GM19025 (cell line): ENCODE measurements around the gene ABHD12B.
A peak's percentile ranks its signal among the peaks of the same experiment; 100 is the strongest.

Experiments used
- ATAC-seq: cut with Tn5 transposase; IDR thresholded peaks from one replicate; pipeline ENCODE4 v1.9.1; 2021; ENCODE audit warnings: mild to moderate bottlenecking, low read depth, moderate library complexity; ENCODE audit not compliant: unreplicated experiment

Gene ABHD12B

GRCh38 chr14:50871914-50872732, at the start of gene ABHD12B:
Gene ABHD12B (plus strand): TSS chr14:50872053. CDS start chr14:50872175, 122 bp downstream.
- ATAC-seq: no peak

GRCh38 chr14:50822501-50823042, 49.3 kb upstream of the ABHD12B start:
- ATAC-seq: no peak

DNA sequence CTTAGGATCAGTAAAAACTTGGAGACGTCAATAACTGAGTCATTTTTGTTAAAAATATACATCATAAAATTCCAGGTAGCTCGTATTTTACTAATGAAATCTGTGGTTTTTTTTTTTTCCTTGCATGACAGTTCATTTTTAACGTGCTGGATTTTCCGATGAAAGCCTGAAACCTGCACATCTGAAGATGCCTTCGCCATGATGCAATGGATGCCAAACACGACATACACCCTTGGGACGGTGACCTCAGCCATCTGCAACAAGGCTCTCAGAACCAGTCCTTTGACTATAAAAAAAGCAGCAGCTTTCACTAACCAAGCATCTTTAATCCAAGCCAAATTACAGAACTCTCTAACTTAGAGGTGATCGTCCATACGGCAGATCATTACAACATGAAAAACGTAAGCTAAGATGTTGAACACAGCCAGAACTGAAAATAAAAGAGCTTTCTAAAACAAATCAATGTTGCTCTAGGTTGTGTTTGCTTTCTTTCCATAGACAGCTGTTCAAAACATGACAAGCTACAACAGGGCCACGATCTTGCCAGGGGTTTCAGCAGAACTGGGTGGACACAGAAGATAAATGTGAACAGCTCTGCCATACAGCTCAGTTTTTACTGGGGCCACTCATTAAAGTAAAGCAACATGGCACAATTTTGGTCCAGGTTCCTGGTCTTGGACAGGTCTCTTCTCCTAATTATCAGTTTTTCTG, 48.6 kb upstream of the ABHD12B start:
- peak; percentile 9 for ATAC-seq

- ATAC-seq: peak; percentile 79
Observed at GRCh38 chr14:50823762-50824636, 47.9 kb upstream of the ABHD12B start.

DNA sequence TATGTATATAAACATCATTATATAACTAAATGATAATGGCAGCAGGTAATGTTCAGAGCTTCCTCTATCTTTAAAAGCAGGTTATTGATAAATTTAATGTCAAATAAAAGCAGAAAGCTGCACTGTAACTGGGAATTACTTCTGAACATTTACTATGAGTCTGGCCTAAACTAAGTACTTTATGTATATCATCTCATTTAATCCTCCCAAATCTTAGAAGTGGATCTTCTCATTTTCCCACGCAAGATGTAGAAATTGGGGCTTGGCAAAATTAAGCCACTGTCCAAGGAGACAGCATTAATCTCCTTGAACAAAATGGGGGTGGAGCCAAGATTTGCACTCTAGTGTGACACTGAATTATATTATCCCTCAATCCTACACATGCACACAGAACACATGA, 46.5 kb upstream of the ABHD12B start:
- no peak for ATAC-seq

GRCh38 chr14:50826681-50827080, 45.2 kb upstream of the ABHD12B start:
- no peak for ATAC-seq

- ATAC-seq: no peak
Observed at GRCh38 chr14:50828721-50829488, 42.9 kb upstream of the ABHD12B start.

DNA sequence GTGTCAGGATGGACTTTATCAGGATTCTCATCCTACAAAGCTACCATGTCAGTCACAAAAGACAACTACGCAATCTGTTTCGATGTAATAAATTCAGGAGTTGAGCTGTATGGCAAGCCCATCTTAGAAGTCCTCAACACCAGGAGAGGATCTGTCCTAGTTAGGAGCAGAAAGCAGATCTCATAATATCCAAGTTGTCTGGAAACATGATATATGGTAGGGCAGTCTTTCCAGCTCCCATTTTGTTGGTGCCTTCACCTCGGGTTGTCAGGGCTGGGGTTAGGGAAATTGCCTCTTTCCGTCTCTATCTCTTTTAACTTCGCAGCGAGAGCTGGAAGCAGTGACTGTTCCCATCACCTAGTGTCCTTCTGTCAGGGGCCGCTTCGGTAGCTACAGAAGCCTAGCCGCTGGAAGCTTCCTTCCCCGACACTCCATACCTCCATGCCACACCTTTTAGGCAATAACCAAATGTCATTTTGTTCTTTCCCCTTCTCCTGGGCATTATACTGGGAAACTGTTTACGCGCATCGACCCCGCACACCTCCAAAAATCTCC, 42.3 kb upstream of the ABHD12B start:
- ATAC-seq: no peak

GRCh38 chr14:50830044-50830931, 41.6 kb upstream of the ABHD12B start:
- ATAC-seq: peak; percentile 34

DNA sequence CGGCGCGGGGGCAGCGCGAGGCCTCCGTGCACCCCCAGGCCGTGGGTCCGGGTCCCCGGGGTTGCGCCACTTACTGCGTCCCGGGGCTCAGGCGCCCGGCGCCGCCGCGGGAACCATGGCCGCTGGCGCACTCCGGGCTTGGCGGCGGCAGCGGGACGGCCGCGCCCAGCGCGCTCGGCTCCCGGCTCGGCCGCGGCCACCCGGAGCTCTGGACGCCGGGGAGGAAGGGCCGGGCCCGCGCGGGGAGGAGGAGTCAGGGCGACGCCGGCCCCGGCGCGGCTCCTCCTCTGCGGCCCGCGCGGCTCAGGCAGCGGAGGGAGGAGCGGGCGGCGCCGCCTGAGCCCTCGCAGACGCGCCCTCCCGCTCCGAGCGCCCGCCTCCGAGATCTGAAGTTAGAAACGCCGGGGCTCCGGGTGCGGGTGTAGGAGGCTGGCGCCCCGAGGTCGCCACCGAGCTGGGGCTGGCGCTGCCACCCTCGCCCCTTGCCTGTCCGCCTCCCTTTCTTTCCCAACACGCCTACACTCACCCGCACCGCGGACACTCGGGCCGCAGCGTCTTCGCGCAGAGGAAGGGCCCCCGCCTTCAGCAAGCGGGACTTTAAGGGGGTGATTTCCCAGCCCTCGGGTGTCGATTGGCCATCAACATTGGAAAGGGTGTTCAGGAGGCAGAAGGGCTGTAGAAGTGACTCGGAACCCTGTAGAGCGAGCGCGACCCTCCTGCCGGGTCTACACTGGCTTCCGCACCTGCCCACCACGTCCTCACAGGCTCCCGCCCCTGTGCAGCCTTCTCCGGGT, 40.7 kb upstream of the ABHD12B start, which contains the start of gene NIN:
Gene NIN (minus strand): TSS at position 231 of the 794 bp plus-strand sequence. CDS start 9,106 bp downstream, outside the sequence.
- peak; percentile 81 for ATAC-seq

DNA sequence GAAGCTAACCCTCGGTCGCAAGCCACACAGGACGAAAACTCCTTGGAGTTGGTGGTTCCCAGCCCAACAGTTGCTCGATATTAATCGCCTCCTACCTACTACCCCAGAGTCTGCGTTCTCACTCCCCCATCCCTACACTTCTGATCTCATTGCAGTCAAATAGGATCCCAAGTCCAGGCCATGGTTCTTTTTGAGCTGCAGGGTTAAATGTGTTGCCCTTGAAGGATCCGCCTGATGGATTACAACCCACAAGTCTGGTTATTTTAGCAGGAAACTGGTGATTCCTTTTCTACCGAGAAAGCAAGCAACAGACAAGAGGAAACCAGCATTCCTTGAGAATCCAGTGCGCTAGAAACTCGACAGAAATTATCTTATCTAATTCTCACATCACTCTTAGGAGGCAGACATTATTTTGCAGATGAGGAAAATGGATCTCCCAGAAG, 40.1 kb upstream of the ABHD12B start:
- no peak for ATAC-seq

DNA sequence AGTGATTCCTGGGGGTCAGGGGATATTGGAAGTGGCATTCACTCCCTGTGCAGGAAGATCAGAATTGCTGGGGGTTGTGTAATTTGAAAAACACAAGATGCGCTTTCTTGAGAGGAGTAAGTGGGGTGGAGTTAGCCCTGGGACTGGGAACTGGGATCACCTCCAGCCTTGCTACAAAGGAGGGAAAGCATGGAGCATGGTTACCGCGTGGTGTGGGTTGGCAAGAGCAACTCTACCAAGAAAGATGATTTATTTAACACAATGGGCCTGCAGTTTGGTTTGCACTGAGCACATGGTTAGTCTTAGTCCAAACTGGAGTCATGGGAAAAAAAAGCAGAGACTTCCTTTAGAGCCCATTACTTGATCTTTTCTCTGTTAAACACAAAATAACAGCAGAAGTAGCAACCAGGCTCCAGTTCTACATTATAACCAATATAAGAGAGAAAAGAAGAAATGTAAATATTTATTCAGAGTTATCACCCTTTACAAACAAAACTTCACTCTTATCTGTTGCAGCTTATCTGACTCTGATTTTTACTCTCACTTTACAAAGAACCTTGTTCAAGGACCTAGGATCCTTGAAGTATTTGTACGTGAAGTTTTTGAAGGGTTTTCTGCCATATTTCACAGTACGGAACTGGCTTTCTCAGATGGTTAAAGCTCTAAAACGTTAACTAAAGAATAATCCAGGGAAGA, 38.8 kb upstream of the ABHD12B start:
- ATAC-seq: no peak

GRCh38 chr14:50834802-50835276, 37.0 kb upstream of the ABHD12B start:
- no peak for ATAC-seq

- no peak for ATAC-seq
Observed at GRCh38 chr14:50835280-50835679, 36.6 kb upstream of the ABHD12B start.

DNA sequence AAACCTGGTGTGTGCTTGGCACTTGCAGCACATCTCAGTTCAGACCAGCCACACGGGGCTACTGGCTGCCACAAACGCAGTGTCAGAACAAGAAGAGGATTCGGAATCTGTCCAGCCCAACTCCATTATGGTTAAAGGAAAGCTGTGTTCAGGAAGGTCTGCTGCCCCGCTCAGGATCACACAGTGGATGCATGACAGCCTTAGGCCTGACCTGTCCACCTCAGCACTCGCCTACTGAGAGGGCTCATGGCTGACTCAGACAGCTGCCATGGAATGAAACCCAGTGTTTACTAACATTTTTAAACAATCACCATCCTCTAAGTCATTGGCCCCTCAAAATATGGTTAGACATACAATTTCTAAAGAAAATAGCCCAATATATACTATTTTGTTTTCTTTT, 35.3 kb upstream of the ABHD12B start:
- no peak for ATAC-seq

DNA sequence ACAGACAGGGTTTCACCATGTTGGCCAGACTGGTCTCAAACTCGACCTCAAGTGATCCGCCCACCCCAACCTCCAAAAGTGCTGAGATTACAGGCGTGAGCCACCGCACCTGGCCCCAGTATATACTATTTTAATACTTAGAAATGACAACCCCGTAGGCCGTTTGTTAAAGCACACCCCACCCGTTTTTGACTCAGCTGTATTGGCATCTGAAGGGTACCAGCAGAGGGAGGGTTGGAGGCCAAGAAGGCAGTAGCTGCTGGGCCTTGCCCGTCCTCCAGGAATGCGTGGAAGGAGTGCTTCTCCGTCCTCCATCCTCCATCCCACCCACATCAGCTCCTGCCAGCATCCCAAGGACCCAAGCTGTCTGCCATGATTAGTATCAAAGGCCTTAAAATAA, 34.6 kb upstream of the ABHD12B start:
- no peak for ATAC-seq
